GM12801 (cell line): Measurements from ENCODE around the gene ERCC2.

Experiments used
- TF ChIP-seq, protein P1 (sequence below): IDR thresholded peaks from one replicate; pipeline ENCODE4 v1.5.1; 2011; ENCODE audit warnings: control low read depth; ENCODE audit not compliant: insufficient read length; ENCODE audit errors: extremely low read depth

ERCC2 gene

DNA sequence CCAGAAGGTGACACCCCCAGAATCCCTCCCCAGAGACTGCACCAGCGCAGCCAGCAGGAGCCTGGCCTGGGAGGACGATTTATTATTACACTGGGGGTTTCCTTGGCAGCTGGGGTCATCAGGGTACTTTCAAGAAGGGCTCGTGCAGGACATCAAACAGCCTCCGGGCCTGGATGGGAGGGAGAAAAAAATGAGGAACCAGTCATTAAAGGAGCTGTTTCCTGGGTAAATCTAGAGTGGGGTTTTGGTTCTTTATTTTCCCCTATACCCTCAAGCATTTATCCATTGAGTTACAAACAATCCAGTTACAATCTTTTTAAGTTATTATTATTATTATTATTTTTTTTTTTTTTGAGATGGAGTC, 39.2 kb upstream of the ERCC2 start:
- TF ChIP-seq, protein P1, sequence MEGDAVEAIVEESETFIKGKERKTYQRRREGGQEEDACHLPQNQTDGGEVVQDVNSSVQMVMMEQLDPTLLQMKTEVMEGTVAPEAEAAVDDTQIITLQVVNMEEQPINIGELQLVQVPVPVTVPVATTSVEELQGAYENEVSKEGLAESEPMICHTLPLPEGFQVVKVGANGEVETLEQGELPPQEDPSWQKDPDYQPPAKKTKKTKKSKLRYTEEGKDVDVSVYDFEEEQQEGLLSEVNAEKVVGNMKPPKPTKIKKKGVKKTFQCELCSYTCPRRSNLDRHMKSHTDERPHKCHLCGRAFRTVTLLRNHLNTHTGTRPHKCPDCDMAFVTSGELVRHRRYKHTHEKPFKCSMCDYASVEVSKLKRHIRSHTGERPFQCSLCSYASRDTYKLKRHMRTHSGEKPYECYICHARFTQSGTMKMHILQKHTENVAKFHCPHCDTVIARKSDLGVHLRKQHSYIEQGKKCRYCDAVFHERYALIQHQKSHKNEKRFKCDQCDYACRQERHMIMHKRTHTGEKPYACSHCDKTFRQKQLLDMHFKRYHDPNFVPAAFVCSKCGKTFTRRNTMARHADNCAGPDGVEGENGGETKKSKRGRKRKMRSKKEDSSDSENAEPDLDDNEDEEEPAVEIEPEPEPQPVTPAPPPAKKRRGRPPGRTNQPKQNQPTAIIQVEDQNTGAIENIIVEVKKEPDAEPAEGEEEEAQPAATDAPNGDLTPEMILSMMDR = no peak

DNA sequence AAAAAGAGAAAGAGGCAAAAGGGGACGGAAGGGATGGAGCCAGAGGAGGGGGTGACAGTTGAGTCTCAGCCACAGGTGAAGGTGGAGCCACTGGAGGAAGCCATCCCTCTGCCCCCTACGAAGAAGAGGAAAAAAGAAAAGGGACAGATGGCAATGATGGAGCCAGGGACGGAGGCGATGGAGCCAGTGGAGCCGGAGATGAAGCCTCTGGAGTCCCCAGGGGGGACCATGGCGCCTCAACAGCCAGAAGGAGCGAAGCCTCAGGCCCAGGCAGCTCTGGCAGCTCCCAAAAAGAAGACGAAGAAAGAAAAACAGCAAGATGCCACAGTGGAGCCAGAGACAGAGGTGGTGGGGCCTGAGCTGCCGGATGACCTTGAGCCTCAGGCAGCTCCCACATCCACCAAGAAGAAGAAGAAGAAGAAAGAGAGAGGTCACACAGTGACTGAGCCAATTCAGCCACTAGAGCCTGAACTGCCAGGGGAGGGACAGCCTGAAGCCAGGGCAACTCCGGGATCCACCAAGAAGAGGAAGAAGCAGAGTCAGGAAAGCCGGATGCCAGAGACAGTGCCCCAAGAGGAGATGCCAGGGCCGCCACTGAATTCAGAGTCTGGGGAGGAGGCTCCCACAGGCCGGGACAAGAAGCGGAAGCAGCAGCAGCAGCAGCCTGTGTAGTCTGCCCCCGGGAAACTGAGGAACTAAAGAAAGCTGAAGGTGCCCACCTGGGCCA, 38.6 kb upstream of the ERCC2 start:
- TF ChIP-seq, protein P1 = no peak

DNA sequence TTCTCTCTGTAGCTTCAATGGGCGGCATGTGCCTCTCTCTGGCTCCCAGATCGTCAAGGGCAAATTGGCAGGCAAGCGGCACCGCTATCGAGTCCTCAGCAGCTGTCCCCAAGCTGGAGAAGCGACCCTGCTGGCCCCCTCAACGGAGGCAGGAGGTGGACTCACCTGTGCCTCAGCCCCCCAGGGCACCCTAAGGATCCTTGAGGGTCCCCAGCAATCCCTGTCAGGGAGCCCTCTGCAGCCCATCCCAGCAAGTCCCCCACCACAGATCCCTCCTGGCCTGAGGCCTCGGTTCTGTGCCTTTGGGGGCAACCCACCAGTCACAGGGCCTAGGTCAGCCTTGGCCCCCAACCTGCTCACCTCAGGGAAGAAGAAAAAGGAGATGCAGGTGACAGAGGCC, 37.7 kb upstream of the ERCC2 start:
- TF ChIP-seq, protein P1 = no peak

DNA sequence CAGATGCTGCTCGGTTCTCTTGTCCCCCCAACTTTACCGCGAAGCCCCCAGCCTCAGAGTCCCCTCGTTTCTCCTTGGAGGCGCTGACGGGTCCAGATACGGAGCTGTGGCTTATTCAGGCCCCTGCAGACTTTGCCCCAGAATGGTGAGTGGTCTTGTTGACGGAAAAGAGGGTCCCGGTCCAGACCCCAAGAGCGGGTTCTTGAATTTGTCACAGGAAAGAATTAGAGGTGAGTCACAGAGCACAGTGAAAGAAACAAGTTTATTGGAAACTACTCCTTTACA, 36.7 kb upstream of the ERCC2 start:
- TF ChIP-seq, protein P1 = no peak

DNA sequence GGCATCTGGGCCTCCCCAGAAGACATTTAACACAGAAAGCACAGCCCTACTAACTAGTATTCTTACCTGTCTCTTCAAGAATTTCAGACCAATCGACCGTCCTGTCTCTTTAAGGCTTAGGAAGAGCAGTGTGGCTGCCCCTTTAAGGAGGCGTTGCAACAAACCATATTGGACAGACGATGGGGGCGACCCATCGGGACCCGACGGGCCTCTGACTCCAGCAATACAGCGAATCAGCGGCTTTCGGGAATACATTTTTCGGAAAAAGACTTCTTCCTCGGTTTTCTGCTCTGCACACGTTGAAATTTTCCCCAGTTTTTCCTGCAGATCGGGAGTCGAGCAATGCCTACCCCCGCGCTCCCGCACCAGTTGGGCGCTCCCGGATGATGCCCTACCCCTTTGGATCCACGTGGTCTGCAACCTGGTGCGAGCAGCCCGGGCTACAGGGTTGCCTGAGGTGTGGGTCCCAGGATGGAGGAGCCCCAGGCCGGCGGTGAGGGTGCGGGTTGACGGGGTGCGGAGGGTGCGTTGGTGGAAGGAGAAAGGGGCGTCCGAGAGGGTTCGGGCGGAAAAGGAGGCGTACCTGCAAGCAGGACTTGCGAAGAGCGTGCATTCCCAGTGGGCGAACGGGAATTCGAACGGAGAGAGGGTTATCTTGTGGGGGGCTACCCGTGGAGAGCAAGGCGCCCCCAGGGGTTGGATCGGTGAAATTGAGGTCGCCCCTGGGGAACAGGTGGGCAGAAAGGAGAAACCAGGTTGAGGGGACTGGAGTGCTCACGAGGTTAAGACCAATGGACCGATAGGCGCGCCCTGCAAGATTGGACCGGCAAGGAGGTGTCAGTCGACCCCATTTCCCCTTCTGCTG, 36.1 kb upstream of the ERCC2 start, which contains the start of gene POLR1G:
TSS of gene POLR1G (plus strand) at position 419 of the 865 bp plus-strand sequence. CDS start at position 472, 53 bp downstream.
- TF ChIP-seq, protein P1 = no peak

DNA sequence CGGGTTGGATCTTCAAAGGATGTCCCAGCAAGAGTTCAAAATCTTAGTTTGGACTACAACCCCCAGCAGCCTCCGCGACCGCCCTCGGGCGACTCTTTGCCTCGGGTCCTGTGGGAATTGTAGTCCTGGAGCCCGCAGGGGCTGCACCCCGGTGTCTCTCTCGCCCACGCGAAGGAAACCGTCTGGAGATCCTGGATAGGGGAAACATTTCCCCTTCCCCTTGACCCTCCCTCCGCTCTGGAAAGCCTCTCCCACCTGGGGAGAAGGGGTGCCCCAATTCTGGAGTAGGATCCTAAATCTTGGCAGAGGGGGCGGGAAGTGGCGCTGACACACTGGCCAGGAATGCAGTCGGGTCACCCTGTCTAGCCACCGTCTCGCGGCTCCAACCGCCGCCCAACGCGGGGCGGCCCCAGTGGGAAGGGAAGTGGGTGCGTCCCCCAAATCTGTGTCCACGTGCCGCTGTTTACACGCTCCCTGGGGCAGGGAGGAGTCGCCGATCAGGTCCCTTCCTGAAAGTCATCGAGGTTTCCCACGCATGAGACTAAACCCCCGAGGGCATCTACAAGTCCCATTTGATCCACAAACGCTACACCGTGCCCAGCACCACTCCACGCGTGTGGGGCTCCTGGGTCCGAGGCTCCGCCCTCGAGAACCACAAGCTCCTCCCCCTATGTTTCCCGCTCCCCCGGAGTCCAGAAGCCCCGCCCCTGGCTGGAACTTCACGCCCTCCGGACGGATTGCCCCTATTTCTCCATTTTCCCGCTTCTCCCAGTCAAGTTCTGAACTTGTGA, 35.3 kb upstream of the ERCC2 start:
- TF ChIP-seq, protein P1 = no peak
